ENCODE measurements around the gene KISS1R. TPM values are rescaled to one million over a fixed set of nuclear protein-coding genes. Genes with fewer than 3 reads are reported as not detected.

The KISS1R gene
- total RNA-seq, 4 donors from 2014 or later = not detected

GRCh38 chr19:925526-926322, 8.6 kb downstream of the KISS1R start, which contains the start of gene ARID3A:
ARID3A (plus strand) TSS chr19:926035; CDS start chr19:929529, 3,494 bp downstream.
- peaks cover 21 to 57% (median 40%) of the 10 kb centered on the region in 4 donors for H3K4me1 ChIP-seq

GRCh38 chr19:926323-926588, 9.1 kb downstream of the KISS1R start:
- 0% methylated on average over 19 of the region's 21 CpGs for WGBS

More at GRCh38 chr19:925526-926322, 8.6 kb downstream of the KISS1R start, which contains the start of gene ARID3A:
- peak; percentile 97 for DNase-seq (ENCODE audit: extremely low spot score)
- peak within 1 kb of the TSS; percentile 80 to 88 (median 84) for H3K27ac ChIP-seq (replicated peaks in 1 of 4)
- TF ChIP-seq CTCF (IDR thresholded peaks at IDR 0.05) (no peak), POLR2AphosphoS5 (IDR thresholded peaks at IDR 0.05) (peak; percentile 20 to 40)
- H3K4me3 ChIP-seq = peak within 1 kb of the TSS; percentile 82 to 98 (median 88)
- 0% methylated on average over 4 of the region's 97 CpGs for WGBS
- intact Hi-C loops (cut with DNase I) = no loop called here
- H3K9me3 ChIP-seq = no peaks in the 10 kb centered on the region
- H3K27me3 ChIP-seq = peaks cover 0 to 9% (median 7%) of the 10 kb centered on the region in 4 donors
- H3K36me3 ChIP-seq = peaks cover 0 to 14% (median 6%) of the 10 kb centered on the region in 4 donors

GRCh38 chr19:926589-927350, 9.6 kb downstream of the KISS1R start:
- intact Hi-C loops (cut with DNase I) = no loop called here
- peak overlapping the region; percentile 80 to 88 (median 84) for H3K27ac ChIP-seq (replicated peaks in 1 of 4)
- H3K4me1 ChIP-seq = peaks cover 17 to 47% (median 37%) of the 10 kb centered on the region in 4 donors
- H3K9me3 ChIP-seq = no peaks in the 10 kb centered on the region
- TF ChIP-seq POLR2A (IDR thresholded peaks at IDR 0.05; ENCODE audit: low read depth) (no peak), POLR2AphosphoS5 (IDR thresholded peaks at IDR 0.05) (peak in 1 of 2 donors; percentile 10)
- under 1% methylated on average over 29 of the region's 52 CpGs for WGBS
- peaks cover 0 to 18% (median 7%) of the 10 kb centered on the region in 4 donors for H3K36me3 ChIP-seq
- H3K4me3 ChIP-seq = peak overlapping the region; percentile 82 to 98 (median 88)
- no peaks in the 10 kb centered on the region for H3K27me3 ChIP-seq
- no peak for DNase-seq (ENCODE audit: extremely low spot score)

More at GRCh38 chr19:926323-926588, 9.1 kb downstream of the KISS1R start:
- H3K4me3 ChIP-seq = peak overlapping the region; percentile 82 to 98 (median 88)
- H3K27ac ChIP-seq (replicated peaks in 1 of 4) = peak overlapping the region; percentile 80 to 88 (median 84)
- peaks cover 0 to 3% (median 3%) of the 10 kb centered on the region in 4 donors for H3K27me3 ChIP-seq
- intact Hi-C loops (cut with DNase I) = no loop called here
- H3K9me3 ChIP-seq = no peaks in the 10 kb centered on the region
- peaks cover 19 to 51% (median 39%) of the 10 kb centered on the region in 4 donors for H3K4me1 ChIP-seq
- no peak for DNase-seq (ENCODE audit: extremely low spot score)
- H3K36me3 ChIP-seq = peaks cover 0 to 18% (median 7%) of the 10 kb centered on the region in 4 donors
- TF ChIP-seq POLR2AphosphoS5 (IDR thresholded peaks at IDR 0.05) = no peak
- no peak for TF ChIP-seq EP300 (IDR thresholded peaks at IDR 0.05)
- no peak for TF ChIP-seq CTCF (IDR thresholded peaks at IDR 0.05)
- TF ChIP-seq POLR2A (IDR thresholded peaks at IDR 0.05; ENCODE audit: low read depth) = no peak

- Histone ChIP-seq H3K27me3 (no peaks in the 10 kb centered on the region), H3K4me3 (peak overlapping the region; percentile 82 to 98 (median 88)), H3K27ac (replicated peaks in 1 of 4) (peak overlapping the region; percentile 80 to 88 (median 84)), H3K36me3 (peaks cover 0 to 24% (median 7%) of the 10 kb centered on the region in 4 donors), H3K4me1 (peaks cover 20 to 51% (median 38%) of the 10 kb centered on the region in 4 donors), H3K9me3 (no peaks in the 10 kb centered on the region)
- 13% methylated on average over 3 of the region's 15 CpGs for WGBS
- intact Hi-C loops (cut with DNase I) = no loop called here
- DNase-seq (ENCODE audit: extremely low spot score) = no peak
- no peak for TF ChIP-seq POLR2AphosphoS5 (IDR thresholded peaks at IDR 0.05)
- no peak for TF ChIP-seq POLR2A (IDR thresholded peaks at IDR 0.05; ENCODE audit: low read depth)
- no peak for TF ChIP-seq EP300 (IDR thresholded peaks at IDR 0.05)
- TF ChIP-seq CTCF (IDR thresholded peaks at IDR 0.05) = no peak
Observed at GRCh38 chr19:927351-927779, 10.2 kb downstream of the KISS1R start.

Data from esophagus muscularis mucosa (tissue), 4 donors.